ENCODE data around the gene TTC28. TPM values are rescaled to one million over a fixed set of nuclear protein-coding genes. Genes with fewer than 3 reads are reported as not detected.
"Not testable (repeated sequence)": the region's sequence is repeated elsewhere in the genome, so short reads cannot be mapped to it uniquely, and the experiment has no call there.

TTC28 gene
- total RNA-seq, 1 experiment from 2014 or later: 11.2 TPM

DNA sequence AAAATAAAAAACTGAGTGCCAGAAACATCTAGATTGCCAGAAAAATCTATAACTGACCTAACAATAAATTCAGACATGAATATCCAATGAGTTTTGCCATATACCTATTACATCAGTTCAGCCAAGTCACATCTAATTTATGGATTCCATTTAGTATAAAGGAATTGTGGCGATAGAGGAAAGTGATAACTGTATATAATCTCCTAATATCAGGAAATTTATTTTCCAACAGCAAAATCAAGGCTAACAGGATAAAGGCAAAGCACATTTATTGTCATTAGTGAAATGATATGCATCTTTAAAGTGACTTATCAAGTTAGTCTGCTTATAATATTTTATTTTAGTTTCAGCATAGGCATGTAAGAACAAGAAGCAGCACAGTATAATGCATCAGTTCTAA is 462.4 kb downstream of the TTC28 start:
- DNase-seq: no peak
- H3K9me3 ChIP-seq (ENCODE audit: low read length): no peaks in the 10 kb centered on the region
- H4K20me1 ChIP-seq (ENCODE audit: insufficient read depth, low read depth, low read length): peaks cover 6% of the 10 kb centered on the region; the same call in 1 of the 2 replicates

DNA sequence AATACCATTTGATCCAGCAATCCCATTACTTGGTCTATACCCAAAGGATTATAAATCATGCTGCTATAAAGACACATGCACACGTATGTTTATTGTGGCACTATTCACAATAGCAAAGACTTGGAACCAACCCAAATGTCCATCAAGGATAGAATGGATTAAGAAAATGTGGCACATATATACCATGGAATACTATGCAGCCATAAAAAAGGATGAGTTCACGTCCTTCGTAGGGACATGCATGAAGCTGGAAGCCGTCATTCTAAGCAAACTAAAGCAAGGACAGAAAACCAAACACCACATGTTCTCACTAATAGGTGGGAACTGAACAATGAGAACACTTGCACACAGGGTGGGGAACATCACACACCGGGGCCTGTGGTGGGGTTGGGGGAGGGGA is 464.9 kb downstream of the TTC28 start:
- not testable (repeated sequence) for H3K4me1 ChIP-seq (ENCODE audit: low read length); H3K27me3 ChIP-seq (ENCODE audit: low read length); H3K27ac ChIP-seq (ENCODE audit: low read length); H3K9ac ChIP-seq (ENCODE audit: low read length); DNase-seq; H4K20me1 ChIP-seq (ENCODE audit: insufficient read depth, low read depth, low read length); H3K4me2 ChIP-seq (ENCODE audit: low read depth, low read length, poor library complexity, severe bottlenecking); H3K4me3 ChIP-seq (ENCODE audit: low read length); H3K9me2 ChIP-seq (replicated peaks; ENCODE audit: insufficient read depth, low read length); H3K79me2 ChIP-seq (ENCODE audit: low read length); H3K9me3 ChIP-seq (ENCODE audit: low read length); H2AFZ ChIP-seq (ENCODE audit: low read length); H3K36me3 ChIP-seq (ENCODE audit: insufficient read depth, low read length)

More for the DNA sequence above, 462.4 kb downstream of the TTC28 start:
- no peak overlapping the region for H2AFZ ChIP-seq (ENCODE audit: low read length)
- no peaks in the 10 kb centered on the region for H3K9me2 ChIP-seq (replicated peaks; ENCODE audit: insufficient read depth, low read length)
- H3K4me1 ChIP-seq (ENCODE audit: low read length): no peaks in the 10 kb centered on the region
- H3K79me2 ChIP-seq (ENCODE audit: low read length): no peaks in the 10 kb centered on the region
- H3K9ac ChIP-seq (ENCODE audit: low read length): no peak overlapping the region
- no peak overlapping the region for H3K4me2 ChIP-seq (ENCODE audit: low read depth, low read length, poor library complexity, severe bottlenecking)
- no peaks in the 10 kb centered on the region for H3K27me3 ChIP-seq (ENCODE audit: low read length)
- no peak overlapping the region for H3K27ac ChIP-seq (ENCODE audit: low read length)
- no peak overlapping the region for H3K4me3 ChIP-seq (ENCODE audit: low read length)
- H3K36me3 ChIP-seq (ENCODE audit: insufficient read depth, low read length): no peaks in the 10 kb centered on the region

DNA sequence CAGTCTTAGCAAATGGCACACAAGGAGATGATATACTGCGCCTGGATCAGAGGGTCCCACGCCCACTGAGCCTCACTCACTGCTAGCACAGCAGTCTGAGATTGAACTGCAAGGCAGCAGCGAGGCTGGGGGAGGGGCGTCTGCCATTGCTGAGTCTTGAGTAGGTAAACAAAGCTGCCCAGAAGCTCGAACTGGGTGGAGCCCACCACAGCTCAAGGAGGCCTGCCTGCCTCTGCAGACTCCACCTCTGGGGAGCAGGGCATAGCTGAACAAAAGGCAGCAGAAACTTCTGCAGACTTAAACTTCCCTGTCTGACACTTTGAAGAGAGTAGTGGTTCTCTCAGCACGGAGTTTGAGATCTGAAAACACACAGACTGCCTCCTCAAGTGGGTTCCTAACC is 470.2 kb downstream of the TTC28 start:
- H2AFZ ChIP-seq (ENCODE audit: low read length); H3K9me2 ChIP-seq (replicated peaks; ENCODE audit: insufficient read depth, low read length); H3K4me2 ChIP-seq (ENCODE audit: low read depth, low read length, poor library complexity, severe bottlenecking); H3K79me2 ChIP-seq (ENCODE audit: low read length); H3K9ac ChIP-seq (ENCODE audit: low read length); DNase-seq; H3K4me3 ChIP-seq (ENCODE audit: low read length); H3K27me3 ChIP-seq (ENCODE audit: low read length); H3K9me3 ChIP-seq (ENCODE audit: low read length); H3K4me1 ChIP-seq (ENCODE audit: low read length); H3K27ac ChIP-seq (ENCODE audit: low read length); H4K20me1 ChIP-seq (ENCODE audit: insufficient read depth, low read depth, low read length); H3K36me3 ChIP-seq (ENCODE audit: insufficient read depth, low read length): not testable (repeated sequence)

DNA sequence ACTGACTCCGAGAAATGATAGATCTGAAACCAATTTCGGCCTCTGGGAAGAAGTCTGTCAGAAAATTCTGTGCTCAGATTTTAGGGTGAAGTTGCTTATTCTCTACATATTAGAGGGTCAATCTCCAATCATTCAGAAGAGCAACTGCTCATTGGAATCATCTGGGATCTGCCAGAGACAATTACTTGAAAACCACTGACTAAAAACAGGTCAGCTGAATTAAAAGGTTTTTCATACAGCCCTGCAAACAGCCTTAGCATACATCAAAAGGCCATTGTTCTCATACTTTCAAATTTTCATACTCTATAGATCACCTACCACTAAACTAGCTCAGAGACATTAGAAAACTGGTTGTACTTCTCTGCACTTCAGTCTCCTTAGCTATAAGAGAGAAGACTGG is 470.9 kb downstream of the TTC28 start:
- H3K79me2 ChIP-seq (ENCODE audit: low read length): no peaks in the 10 kb centered on the region
- no peaks in the 10 kb centered on the region for H3K9me2 ChIP-seq (replicated peaks; ENCODE audit: insufficient read depth, low read length)
- no peaks in the 10 kb centered on the region for H3K4me1 ChIP-seq (ENCODE audit: low read length)
- H3K9ac ChIP-seq (ENCODE audit: low read length): no peak overlapping the region
- DNase-seq: no peak
- no peaks in the 10 kb centered on the region for H4K20me1 ChIP-seq (ENCODE audit: insufficient read depth, low read depth, low read length)
- no peak overlapping the region for H3K4me3 ChIP-seq (ENCODE audit: low read length)
- no peak overlapping the region for H3K27ac ChIP-seq (ENCODE audit: low read length)
- no peaks in the 10 kb centered on the region for H3K9me3 ChIP-seq (ENCODE audit: low read length)
- H2AFZ ChIP-seq (ENCODE audit: low read length): no peak overlapping the region
- no peaks in the 10 kb centered on the region for H3K36me3 ChIP-seq (ENCODE audit: insufficient read depth, low read length)
- H3K27me3 ChIP-seq (ENCODE audit: low read length): no peaks in the 10 kb centered on the region
- H3K4me2 ChIP-seq (ENCODE audit: low read depth, low read length, poor library complexity, severe bottlenecking): no peak overlapping the region

DNA sequence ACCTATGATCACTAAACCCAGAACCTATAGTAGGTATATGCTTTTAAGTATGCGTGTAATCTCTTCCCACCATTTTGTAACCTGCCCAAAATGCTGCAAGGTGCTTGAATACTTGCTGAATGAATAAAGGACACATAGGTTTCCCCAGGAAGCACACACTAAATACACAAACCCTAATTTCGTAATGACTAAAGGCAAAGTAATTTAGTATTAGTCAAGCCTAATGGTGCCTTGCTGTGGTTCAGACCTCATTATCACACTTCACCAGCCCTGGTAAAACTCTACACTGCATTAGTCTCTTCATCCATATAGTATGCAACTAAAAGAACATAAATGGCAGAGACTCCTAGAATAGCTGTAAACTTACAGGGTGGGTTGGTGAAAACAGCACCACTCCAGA is 471.6 kb downstream of the TTC28 start:
- H3K9ac ChIP-seq (ENCODE audit: low read length): no peak overlapping the region
- H3K27ac ChIP-seq (ENCODE audit: low read length): no peak overlapping the region
- H3K9me3 ChIP-seq (ENCODE audit: low read length): no peaks in the 10 kb centered on the region
- no peaks in the 10 kb centered on the region for H3K36me3 ChIP-seq (ENCODE audit: insufficient read depth, low read length)
- H3K79me2 ChIP-seq (ENCODE audit: low read length): no peaks in the 10 kb centered on the region
- DNase-seq: no peak
- no peak overlapping the region for H3K4me2 ChIP-seq (ENCODE audit: low read depth, low read length, poor library complexity, severe bottlenecking)
- no peaks in the 10 kb centered on the region for H3K9me2 ChIP-seq (replicated peaks; ENCODE audit: insufficient read depth, low read length)
- H3K27me3 ChIP-seq (ENCODE audit: low read length): no peaks in the 10 kb centered on the region
- no peaks in the 10 kb centered on the region for H3K4me1 ChIP-seq (ENCODE audit: low read length)
- no peaks in the 10 kb centered on the region for H4K20me1 ChIP-seq (ENCODE audit: insufficient read depth, low read depth, low read length)
- no peak overlapping the region for H3K4me3 ChIP-seq (ENCODE audit: low read length)
- H2AFZ ChIP-seq (ENCODE audit: low read length): no peak overlapping the region

DNA sequence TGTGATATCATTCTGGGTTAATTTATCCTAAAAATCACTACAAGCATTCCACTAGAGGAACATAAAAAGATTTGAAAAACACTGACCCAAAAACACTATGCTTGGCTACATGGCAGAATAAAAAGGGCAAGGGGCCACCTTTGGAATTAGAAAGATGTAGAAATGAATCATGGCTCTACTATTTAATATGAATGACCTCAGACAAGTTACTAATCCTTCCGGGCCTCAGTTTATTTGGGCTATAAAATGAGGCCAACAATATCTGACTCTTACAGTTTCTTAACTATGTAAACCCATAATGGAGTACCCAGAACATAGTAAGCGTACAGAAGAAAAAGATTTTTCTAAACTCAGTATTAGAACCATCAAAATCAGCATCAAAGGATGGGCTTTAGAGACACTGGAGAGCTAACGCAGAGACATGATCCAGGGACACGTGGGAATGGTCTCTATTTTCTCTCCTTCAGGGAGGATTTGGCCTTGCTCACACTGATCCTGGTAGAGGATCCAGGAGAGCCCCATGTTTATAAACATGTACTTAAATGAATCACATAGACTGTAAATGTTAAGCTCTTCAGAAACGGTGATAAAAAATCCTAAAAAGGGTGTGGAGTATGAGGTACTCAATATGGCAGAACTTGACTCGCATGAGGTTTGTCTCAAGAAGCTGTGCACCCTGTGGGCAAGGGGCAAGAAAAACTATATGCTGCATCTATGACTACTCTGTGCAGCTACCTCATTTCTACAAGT is 472.2 kb downstream of the TTC28 start:
- Histone ChIP-seq H3K27ac (ENCODE audit: low read length) (no peak overlapping the region), H2AFZ (ENCODE audit: low read length) (no peak overlapping the region)

DNA sequence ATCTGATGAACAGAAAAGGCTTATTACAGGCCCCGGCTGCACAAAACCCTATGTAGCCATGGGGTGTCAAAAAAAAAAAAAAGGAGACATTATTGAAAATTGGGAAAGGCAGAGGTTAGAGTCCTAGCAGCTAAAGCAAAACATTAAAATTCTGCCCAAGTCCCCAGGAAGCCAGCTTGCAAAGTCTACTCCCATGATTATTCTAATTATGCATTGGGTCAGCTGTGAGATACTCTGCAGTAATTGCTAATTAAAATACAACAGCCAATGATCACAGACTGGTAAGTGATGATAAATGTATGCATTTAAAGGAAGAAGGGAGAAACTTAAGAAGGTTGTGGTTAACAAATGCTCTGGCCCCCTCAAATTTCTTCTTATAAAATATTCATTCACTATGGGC is 473.7 kb downstream of the TTC28 start:
- Histone ChIP-seq H3K9me3 (ENCODE audit: low read length) (no peaks in the 10 kb centered on the region), H3K4me1 (ENCODE audit: low read length) (no peaks in the 10 kb centered on the region), H3K36me3 (ENCODE audit: insufficient read depth, low read length) (no peaks in the 10 kb centered on the region), H3K4me2 (ENCODE audit: low read depth, low read length, poor library complexity, severe bottlenecking) (no peak overlapping the region), H3K9ac (ENCODE audit: low read length) (no peak overlapping the region), H3K27ac (ENCODE audit: low read length) (no peak overlapping the region), H3K27me3 (ENCODE audit: low read length) (no peaks in the 10 kb centered on the region), H3K9me2 (replicated peaks; ENCODE audit: insufficient read depth, low read length) (no peaks in the 10 kb centered on the region), H3K4me3 (ENCODE audit: low read length) (no peak overlapping the region), H4K20me1 (ENCODE audit: insufficient read depth, low read depth, low read length) (no peaks in the 10 kb centered on the region), H3K79me2 (ENCODE audit: low read length) (no peaks in the 10 kb centered on the region), H2AFZ (ENCODE audit: low read length) (no peak overlapping the region)
- no peak for DNase-seq

More for the DNA sequence above, 472.2 kb downstream of the TTC28 start:
- Histone ChIP-seq H3K36me3 (ENCODE audit: insufficient read depth, low read length) (no peaks in the 10 kb centered on the region), H3K4me3 (ENCODE audit: low read length) (no peak overlapping the region), H3K27me3 (ENCODE audit: low read length) (no peaks in the 10 kb centered on the region), H3K79me2 (ENCODE audit: low read length) (no peaks in the 10 kb centered on the region), H3K4me2 (ENCODE audit: low read depth, low read length, poor library complexity, severe bottlenecking) (no peak overlapping the region), H3K4me1 (ENCODE audit: low read length) (no peaks in the 10 kb centered on the region), H4K20me1 (ENCODE audit: insufficient read depth, low read depth, low read length) (no peaks in the 10 kb centered on the region), H3K9me3 (ENCODE audit: low read length) (no peaks in the 10 kb centered on the region), H3K9me2 (replicated peaks; ENCODE audit: insufficient read depth, low read length) (no peaks in the 10 kb centered on the region), H3K9ac (ENCODE audit: low read length) (no peak overlapping the region)
- no peak for DNase-seq

DNA sequence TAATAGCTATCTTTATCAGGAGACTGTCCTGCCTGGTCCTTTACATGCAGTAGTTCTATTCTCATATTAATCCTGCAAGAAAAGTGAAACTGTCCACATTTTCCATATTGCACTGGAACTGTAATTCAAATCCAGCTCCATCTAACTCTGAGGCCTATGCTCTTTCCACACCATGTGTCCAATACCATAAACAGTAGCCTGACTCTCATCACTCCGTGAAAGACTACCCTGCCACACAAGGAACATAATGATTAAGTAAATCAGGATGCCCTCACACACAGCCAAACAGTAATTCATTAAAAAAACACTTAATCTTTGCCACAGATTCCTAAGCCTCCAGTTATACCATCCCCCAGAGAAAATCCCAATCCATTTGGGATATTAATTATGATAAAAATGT is 475.3 kb downstream of the TTC28 start:
- Histone ChIP-seq H3K9me2 (replicated peaks; ENCODE audit: insufficient read depth, low read length) (no peaks in the 10 kb centered on the region), H3K4me3 (ENCODE audit: low read length) (no peak overlapping the region), H3K9me3 (ENCODE audit: low read length) (no peaks in the 10 kb centered on the region), H3K79me2 (ENCODE audit: low read length) (no peaks in the 10 kb centered on the region), H3K4me1 (ENCODE audit: low read length) (no peaks in the 10 kb centered on the region), H3K27me3 (ENCODE audit: low read length) (no peaks in the 10 kb centered on the region), H3K36me3 (ENCODE audit: insufficient read depth, low read length) (no peaks in the 10 kb centered on the region), H3K27ac (ENCODE audit: low read length) (no peak overlapping the region), H4K20me1 (ENCODE audit: insufficient read depth, low read depth, low read length) (no peaks in the 10 kb centered on the region), H3K4me2 (ENCODE audit: low read depth, low read length, poor library complexity, severe bottlenecking) (no peak overlapping the region), H3K9ac (ENCODE audit: low read length) (no peak overlapping the region), H2AFZ (ENCODE audit: low read length) (no peak overlapping the region)
- DNase-seq: no peak
